Measurements from ENCODE around the gene NFIB.

DNA sequence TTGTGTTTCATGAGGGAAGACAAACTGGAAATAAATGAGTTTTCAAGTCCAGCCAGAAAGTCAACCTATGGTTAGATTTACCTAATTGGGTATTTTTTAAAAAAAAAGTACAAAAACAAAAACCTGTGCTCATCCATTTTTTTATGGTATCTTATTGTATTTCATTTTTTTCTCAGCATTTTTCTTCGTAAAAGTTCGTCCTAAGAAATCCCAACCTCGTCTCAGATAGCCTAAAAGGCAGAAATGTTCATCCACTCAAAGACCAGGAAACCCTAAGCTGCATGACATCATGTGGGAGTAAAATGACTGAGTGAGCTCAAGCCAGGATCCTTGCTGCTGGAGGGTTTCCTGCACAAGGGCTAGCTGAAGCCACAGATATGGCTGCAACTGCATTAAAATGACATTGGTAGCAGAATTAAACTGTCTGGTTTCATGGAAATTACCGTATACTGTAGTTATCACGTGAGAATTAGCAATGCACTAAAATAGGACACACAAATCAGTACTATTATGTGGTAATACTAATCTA lies 70.4 kb downstream of the NFIB start:
- TF ChIP-seq POLR2A (IDR thresholded peaks at IDR 0.05; ENCODE audit: low read depth, low read length), result no peak
- no peak for TF ChIP-seq TAF1 (IDR thresholded peaks at IDR 0.05; ENCODE audit: low read depth, low read length)
- TF ChIP-seq POLR2AphosphoS5 (IDR thresholded peaks at IDR 0.05; ENCODE audit: low read depth, low read length), result no peak
